GM19043 (cell line): ENCODE data around the gene DARS1.

Experiments used
- ATAC-seq: cut with Tn5 transposase; IDR thresholded peaks from one replicate; pipeline ENCODE4 v1.9.1; 2021; ENCODE audit warnings: low read depth; ENCODE audit not compliant: unreplicated experiment

Gene DARS1

DNA sequence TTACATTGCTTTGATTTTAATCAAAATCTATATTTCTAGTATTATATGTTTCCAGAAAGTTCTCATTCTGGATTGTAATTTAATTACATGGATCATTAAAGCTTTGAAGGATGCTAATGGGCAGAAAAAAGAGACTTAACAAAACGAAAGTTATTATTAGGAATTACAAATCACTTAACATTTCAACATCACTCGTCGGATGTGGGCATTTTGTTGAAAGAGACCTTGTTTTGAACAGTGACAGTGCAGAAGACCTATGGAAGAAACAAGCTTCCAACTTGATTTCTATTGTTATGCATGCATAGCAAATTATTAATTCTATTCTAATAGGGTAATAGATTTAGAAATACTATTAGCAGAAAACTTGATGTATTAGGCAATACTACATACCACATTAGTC is 31.4 kb upstream of the DARS1 start:
- ATAC-seq: no peak

DNA sequence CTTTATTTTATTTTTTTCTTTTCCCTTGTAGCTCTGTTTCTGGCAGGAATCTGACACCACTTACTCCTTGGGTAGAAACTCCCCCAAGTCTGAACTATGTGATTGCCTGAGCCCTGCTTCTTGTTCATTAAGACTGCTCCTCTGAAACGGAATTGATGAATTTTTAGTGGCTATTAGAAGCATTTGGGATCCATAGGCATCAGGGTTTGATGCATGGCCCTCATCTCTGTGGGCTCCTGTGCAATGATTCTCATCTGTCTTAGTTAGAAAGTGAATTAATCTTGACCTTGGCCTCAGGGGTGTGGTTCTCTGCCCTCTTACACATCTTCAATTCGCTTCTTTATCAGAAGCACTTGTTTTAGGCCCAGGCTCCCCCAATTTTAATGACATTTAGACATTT is 31.0 kb upstream of the DARS1 start:
- ATAC-seq: no peak

DNA sequence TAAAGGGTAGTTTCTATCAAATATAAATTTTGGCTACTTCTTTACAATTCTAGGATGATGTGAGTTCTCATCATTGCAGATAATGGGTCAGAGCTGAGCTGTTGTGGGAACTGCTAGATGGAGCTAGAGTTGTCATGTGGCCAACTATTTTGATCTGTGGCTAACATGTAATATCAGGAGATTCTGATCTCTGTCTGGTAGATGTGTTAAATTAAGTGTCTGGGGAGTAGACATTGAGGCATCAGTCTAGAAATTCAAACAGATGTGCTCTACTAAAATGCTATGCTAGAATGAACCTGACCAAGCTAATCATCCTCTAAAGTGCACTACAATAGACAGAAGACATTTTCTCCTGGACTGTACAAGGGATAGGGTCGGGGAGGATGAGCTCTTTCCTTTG is 30.3 kb upstream of the DARS1 start:
- no peak for ATAC-seq

DNA sequence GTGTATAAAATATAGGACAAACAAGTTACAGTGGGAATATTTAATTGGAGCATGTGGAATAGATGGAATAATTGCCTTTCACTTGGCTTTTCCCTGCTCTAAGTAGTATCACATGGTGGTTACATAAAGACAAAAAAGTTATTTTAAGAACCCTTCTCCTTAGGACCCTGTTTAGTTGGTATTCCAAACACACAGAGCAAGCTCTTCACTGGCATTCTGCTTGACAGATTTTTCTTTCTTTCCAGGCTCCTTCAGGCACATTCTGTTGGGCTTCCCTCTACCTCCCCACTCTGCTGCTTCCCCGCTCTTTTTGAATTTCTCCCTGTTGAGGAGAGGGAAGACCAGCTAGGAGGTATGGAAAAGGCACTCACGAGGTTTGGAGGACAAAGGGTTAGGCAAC is 29.0 kb upstream of the DARS1 start:
- ATAC-seq: no peak

DNA sequence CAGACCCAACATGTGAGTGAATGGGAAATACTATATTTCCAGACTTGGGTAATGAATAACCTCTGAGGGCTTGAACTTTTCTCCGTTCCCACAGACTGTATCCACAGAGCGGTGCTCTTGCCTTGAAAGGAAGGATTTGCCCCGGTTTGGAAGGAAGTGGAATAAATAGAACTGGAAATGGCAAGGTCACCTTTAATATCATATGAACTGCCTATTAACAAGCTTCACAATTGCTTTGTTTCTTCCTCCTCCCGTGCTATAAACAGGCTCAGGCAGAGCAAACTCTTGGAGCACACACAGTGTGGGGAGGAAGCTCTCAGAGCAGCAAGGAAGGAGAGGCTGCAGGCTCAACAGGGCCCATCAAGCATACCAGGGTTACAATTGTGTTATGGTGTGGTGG is 28.5 kb upstream of the DARS1 start:
- no peak for ATAC-seq

DNA sequence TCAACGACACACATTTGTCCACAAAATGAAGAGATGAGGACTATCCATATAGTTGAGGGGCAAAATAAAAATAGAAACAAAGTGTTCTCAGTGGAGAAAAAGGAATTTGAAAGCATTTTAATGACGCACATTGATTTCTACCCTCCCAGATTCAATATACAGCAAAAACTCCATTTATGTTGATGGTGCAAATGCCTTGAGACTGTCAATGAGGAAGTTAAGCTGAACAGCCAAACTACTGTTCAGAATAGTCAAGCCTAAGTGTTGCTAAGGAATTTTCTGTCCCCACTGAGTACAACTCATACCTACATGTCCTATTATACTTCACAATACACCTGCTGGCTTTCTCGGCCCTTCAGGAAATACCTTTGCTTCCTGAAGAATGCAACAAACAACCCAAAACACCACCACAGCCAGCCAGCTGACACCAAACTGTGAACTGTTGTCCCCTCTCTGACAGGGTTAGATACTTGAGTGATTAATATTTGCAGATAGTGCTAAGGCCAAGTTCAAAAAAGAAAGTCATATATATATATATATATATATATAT is 27.8 kb upstream of the DARS1 start:
- no peak for ATAC-seq

DNA sequence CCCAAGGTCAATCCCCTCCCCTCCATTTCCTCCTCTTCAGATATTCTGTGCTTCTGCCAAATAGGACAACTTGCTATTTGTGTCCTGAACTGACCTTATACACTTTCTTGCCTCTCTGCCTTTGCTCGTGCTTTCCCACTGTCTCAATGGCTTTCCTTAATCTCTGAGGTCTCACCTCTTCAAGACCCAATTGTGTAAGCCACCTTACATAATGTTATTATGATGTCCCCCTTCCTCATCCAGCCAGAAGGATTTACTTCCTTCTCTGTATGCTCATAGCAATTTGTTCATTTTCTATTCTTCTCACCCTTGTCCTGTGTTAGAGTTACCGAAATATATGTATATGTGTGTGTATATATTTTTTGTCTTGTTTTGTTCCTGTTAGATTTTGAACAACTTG is 26.9 kb upstream of the DARS1 start:
- no peak for ATAC-seq

DNA sequence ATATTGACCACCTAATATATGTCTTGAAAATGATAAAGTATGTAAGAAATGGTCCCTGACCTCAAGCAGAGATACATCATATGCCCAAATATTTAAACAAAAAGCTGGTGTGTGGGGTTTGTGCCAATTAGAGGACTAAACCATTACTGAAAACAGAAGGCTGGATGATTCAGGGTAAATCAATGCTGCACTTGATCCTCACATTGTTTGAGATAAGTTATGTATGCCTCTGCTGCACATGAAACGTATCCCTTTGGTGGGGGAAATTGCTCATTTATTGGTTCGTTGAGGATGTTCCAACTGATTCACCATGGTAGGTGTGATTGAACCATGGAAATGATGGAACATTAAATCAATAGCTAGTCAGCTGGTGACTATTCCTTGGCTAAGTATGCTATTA is 24.7 kb upstream of the DARS1 start:
- ATAC-seq: no peak

DNA sequence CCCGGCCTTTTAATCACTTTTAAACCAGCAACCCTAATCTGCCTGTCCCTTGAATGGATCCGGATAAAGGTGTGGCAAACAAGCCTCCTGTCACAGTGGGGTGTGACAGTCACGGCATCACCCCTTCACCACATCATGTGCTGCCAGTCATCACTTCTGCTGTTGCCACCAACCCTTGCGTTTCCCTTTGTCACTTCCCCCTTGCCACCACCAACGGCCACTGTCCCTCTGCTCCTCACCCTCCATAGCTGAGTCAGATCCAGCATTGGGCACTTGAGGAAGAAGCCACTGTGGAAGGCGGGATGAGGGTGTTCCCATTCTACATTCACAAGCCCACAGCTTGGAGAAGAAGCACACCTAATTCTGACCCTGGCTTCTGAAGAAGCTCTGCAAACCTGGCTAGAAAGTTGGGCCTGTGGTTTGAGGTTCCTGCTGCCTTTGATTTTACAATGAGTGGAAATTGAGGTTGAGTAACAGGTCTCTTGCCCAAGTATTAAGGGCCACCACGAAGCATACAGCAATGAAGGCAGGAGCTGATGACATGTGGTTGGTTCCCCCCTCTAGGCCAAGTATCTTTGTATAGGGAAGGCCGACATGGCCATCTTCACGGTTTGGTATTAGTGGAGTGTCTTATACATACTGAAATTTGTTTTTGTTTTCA is 22.9 kb upstream of the DARS1 start:
- no peak for ATAC-seq

DNA sequence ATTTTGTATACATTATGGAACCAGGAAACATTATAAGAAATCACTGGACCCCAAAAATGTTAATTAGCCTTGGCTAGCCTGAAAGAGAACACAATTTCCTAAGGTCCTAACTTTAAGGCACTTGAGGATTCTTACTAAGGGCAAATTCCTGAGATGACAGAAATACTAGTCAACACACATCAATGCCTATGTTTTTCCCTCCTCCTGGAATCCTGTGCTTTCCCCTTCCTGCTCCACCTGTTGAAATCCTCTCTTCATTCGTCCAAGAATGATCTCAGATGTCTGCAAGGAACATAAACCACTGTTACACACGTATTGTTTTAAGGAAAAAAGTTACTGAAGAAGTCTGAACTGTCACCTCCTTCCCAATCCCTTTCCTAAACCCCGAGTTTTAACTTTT is 21.2 kb upstream of the DARS1 start:
- ATAC-seq: no peak

DNA sequence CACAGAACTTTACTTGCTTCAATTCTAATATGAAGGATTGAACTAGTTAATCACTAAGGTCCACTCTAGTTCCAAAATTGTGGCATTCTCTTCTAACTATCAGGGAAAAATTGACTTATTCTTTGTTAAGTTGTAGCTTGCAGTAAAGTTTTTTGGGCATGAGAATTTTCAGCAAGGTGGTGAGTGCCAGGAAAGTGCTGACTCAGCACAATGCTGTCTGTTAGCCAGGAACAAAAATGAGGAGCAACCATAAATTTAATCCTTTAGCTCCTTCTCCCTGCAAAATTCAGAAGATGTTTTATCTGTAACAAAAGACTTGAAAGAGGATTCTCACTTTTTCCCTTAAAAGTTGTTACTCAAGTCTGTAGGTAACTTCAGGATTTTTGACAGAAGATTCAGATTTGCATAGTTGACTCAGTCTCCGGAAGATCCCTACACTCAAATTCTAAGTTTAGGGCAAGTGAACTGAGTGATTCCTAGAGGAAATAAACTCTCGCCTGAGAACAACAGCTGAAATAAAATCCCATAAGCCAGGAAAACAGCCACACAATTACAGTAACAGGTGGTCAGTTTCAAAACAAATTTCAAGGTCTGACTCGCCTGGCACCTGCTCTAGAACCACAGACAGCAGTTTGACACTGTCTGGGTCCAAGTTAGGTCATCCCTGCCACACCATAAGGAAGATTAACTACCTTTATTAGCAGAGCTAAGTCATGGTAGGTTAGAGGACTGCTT is 20.2 kb upstream of the DARS1 start:
- ATAC-seq: peak; percentile 46

DNA sequence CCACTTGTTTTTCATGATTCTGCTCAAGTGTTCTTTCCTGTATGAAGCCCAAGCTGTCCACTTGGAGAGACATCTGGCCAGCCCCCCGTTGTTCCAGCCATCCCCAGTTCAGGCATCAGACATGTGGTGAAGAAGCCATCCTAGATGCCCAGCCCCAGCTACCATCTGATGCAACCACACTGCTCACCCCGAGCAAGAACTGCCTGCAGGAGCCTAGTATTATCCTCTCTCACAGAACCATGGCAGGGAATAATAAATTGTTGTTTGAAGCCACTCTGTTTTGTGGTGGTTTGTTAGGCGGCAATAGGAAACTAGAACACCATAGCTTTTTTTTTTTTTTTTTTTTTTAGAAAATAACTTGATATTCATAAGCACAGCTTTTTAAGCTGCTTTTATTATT is 19.5 kb upstream of the DARS1 start:
- no peak for ATAC-seq

DNA sequence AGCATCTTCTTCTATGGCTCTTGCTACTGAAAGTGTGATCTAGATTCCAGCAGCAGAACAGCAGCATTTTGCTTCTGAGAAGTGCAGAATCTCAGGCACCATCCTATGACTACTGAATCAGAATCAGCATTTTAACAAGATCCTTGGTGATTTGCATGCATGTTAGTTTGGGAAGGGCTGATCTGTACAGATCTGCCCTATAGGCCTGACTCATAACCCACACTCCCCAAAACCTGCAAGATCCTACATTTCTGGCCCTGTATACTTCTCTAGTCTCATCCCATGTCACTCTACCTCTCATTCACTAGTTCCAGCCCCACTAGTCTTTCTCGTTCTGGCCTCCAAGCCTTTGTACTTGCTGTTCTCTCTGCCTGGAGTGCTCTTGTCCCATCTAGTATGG is 15.7 kb upstream of the DARS1 start:
- ATAC-seq: no peak

DNA sequence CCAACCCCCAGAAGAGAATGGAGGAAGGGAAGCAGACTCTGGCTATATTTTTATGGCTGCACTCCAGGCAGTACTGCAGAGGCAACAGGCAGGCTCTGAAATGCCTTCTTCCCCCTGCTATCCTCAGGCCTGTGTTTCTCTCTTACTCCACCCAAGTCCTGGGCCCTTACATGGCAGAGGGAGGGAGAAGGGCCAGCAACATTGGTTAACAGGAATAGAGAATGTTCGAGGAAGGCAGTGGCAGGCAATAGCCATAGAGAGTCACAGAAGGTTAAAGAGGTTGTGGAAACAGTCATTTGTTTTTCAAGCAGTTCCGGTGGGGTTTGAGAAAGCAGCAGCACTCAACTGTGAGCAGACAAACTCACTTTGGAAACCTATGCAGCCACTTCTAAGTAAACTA is 15.1 kb upstream of the DARS1 start:
- ATAC-seq: no peak

DNA sequence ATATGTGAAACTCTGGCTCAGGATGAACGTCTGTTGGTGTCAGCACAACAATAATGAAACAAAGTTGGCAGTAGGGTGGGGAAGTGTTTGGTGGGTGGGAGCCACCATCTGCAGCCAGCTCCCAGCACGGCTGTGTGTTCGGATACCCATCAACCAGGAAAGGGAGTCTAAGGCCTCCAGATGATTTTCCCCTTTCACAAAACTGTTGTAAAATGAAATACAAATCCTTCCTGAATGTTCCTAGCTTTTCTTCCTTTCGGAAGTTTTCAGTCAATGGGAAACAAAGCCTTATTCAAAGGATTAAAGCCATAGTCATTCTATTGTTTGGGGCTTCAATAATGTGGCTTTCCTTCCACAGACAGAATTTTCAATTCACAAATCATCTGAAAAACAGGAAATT is 14.5 kb upstream of the DARS1 start:
- ATAC-seq: no peak

DNA sequence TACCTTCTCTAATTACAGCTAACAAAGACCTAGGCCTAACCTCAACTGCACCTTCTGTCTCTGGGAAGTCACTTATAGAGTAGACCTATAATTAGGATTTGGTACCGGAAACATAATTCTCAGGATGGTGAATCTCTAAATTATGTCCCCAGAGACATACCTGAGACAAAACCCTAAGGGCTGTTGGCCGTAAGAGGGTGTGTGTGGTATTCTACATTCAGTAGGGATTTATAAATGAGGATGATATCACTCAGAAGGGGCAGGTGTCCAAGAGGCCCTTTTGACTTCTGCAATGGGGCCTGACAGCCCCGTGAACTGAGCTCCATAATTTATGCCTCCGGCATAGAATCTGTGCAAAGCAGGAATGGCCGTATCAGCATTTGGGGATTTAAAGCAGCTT is 13.5 kb upstream of the DARS1 start:
- no peak for ATAC-seq

DNA sequence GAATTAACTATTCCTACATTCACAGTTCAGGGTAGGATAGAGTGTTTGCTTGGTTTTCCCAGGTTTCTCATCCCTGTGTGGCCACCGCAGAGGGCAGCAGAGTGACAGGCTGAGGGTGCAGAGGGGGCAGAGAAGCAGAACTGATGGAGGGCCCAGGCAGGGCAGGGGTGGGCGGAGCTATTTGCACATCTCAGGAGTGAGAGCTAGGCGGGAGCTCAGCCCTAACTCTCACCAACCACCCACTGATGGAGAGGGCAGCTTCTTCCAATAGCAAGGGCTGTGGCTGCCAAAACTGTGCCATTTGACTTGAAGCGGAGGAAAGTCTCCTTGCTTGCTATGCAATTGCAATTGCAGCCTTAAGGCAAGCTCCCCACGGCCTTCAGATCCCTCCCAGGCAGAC is 12.0 kb upstream of the DARS1 start:
- ATAC-seq: peak; percentile 50

DNA sequence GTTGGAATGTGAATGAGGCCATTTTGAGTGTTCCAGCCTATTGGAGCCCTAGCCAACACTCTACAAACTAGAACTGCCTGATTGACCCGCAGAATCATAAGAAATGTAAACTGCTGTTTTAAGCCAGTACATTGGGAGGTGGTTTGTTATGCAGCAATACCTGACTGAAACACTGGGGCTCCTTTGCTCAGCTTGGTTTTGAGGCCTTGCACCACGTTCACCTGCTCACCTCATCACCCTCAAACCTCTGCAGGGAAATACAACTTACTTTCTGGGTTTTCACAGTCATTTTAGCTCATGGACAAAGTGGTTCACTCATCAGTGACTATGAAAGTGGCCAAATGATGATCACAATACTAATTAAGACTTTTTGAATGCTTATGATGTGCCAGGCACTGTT is 10.9 kb upstream of the DARS1 start:
- ATAC-seq: no peak

DNA sequence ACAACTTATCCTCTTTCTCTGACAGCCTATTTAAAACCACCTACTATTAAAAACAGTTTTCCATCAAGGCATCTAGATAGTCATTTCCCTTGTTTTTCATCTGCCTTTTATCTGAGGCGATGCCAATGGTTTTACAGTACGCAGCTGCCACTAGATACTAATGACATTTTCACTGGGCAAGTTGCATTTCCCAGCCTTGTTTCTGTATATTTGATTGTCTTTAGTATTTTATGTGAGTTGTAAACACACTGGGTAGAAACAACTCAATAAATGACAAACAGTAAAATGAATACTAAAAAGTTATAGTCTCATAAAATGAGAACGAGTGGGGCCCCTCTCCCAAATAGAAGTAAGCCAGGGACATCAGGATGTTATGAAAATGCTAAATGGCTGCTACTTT is 8.9 kb upstream of the DARS1 start:
- no peak for ATAC-seq

DNA sequence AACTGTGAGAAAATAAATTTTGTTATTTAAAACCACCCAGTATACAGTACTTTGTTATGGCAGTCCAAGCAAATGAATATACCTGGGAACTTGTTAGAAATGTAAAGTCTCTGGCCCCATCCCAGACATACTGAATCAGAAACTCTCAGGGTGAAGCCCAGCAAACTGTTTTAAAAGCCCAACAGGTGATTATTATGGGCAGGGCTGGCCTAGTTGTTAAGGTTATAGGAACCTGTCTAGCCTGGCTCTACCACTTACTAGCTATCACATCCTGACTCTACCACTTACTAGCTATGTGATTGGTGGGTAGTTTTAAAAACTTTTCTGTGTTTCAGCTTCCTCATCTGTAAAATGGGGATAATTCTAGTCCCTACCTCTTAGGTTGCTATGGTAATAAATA is 8.0 kb upstream of the DARS1 start:
- ATAC-seq: no peak

DNA sequence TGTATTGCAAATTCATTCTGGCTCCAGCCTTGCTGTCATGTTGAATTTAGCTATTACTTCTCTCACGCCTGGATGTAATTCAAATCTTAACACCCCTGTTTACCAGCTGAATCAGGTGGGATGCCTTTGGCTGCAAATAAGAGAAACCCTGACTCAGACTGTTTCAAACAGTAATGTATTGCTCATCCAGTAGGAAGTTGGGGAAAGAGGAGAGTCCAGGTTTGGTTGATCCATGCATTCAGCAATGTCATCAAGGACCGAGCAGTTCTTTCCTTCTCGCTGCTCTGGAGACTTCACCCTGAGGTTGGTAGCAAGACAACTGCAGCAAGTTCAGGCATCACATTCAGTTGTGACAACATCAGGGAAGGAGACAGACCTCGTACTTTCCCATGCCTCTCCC is 6.4 kb upstream of the DARS1 start:
- no peak for ATAC-seq

DNA sequence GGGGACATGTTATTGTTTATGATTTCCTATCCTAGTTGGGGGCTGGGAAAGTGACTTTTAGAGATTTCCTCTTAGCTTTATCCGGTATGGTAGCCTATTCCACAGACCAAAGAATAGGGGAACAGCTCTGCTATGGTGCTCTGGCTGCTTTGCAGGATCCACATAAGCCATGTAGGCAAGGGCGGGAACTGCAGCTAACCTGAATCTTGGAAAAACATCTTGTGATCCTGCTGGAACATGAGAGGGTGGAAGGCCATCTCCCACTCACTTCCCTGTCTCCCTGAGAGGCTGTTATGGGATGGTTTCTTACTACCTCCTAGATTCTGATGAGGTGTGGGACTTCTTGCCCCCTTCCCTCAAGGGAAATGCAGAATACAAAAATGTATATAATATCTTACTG is 2.0 kb upstream of the DARS1 start:
- no peak for ATAC-seq
